Astrocyte of the spinal cord (primary cell): ENCODE measurements around the gene OR1C1.
"Not testable (repeated sequence)": the region's sequence is repeated elsewhere in the genome, so short reads cannot be mapped to it uniquely, and the experiment has no call there.

Source experiments
- DNase-seq: peaks from one replicate; pipeline ENCODE4 v3.0.0; 2011; ENCODE audit warnings: low read depth, low spot score
- H3K4me3 ChIP-seq: 2 replicates; pipeline ENCODE4 v1.5.1; 2011; ENCODE audit warnings: low read depth, mild to moderate bottlenecking, low read length, moderate library complexity
- CTCF ChIP-seq: IDR thresholded peaks from 2 replicates; pipeline ENCODE4 v1.5.1; 2012; ENCODE audit warnings: low read depth, mild to moderate bottlenecking, low read length, inconsistent platforms
- in situ Hi-C: cut with HindIII; loops from 2 replicates; pipeline ENCODE4 v1.10.0; 2017; ENCODE audit warnings: low sequenced_read_pairs

OR1C1 gene

GRCh38 chr1:247713753-247714152 lies 46.6 kb downstream of the OR1C1 start:
- H3K4me3 ChIP-seq: no peak overlapping the region
- no peak for TF ChIP-seq CTCF
- in situ Hi-C loops: no loop called here
- no peak for DNase-seq

GRCh38 chr1:247710681-247711080 lies 49.7 kb downstream of the OR1C1 start:
- in situ Hi-C loops, DNase-seq, H3K4me3 ChIP-seq: not testable (repeated sequence)
